Mammary epithelial cell (primary cell): Measurements from ENCODE around the gene KCNJ16.

Experiments used
- EZH2 ChIP-seq: IDR thresholded peaks from 2 replicates; pipeline ENCODE4 v1.6.1; 2012; ENCODE audit warnings: low read length, inconsistent platforms, borderline replicate concordance
- TF ChIP-seq, protein P1 (sequence below), 2 donors: IDR thresholded peaks in 1 of 2; conservative IDR thresholded peaks in 1 of 2; 2 replicates each; pipeline ENCODE4 v1.5.1; 2011 to 2012; ENCODE audit warnings: inconsistent platforms in 2 of 2, low read length in 2 of 2, mild to moderate bottlenecking in 2 of 2, control low read depth in 1 of 2, low read depth in 1 of 2; ENCODE audit not compliant: insufficient read depth in 1 of 2; ENCODE audit errors: extremely low read depth in 1 of 2

DNA sequence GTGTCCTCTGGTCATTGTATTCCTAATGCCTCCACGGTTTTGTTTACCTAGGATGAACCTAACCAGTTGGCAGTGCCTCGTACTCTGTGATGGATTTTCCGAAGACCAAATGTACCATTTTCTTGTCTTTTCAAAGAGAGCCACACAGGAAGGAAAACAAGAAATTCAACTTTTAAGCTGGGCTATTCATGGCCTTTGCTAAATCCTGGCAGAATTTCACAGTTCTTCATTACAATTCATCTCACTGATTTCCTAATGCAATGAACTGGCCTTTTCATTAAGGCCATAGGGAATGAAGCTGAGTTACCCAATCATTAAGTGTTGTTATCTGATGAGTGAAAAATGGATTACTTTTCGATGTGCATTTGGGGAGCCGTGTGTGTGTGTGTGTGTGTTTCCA lies 7.9 kb upstream of the KCNJ16 start:
- TF ChIP-seq, protein P1, sequence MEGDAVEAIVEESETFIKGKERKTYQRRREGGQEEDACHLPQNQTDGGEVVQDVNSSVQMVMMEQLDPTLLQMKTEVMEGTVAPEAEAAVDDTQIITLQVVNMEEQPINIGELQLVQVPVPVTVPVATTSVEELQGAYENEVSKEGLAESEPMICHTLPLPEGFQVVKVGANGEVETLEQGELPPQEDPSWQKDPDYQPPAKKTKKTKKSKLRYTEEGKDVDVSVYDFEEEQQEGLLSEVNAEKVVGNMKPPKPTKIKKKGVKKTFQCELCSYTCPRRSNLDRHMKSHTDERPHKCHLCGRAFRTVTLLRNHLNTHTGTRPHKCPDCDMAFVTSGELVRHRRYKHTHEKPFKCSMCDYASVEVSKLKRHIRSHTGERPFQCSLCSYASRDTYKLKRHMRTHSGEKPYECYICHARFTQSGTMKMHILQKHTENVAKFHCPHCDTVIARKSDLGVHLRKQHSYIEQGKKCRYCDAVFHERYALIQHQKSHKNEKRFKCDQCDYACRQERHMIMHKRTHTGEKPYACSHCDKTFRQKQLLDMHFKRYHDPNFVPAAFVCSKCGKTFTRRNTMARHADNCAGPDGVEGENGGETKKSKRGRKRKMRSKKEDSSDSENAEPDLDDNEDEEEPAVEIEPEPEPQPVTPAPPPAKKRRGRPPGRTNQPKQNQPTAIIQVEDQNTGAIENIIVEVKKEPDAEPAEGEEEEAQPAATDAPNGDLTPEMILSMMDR (conservative IDR thresholded peaks at IDR 0.05 in 1 of 2, IDR thresholded peaks at IDR 0.05 in 1 of 2; ENCODE audit: extremely low read depth in 1 of 2, insufficient read depth in 1 of 2, low read depth in 1 of 2, low read length in 2 of 2): no peak
- TF ChIP-seq EZH2: no peak
